ENCODE data around the gene DCAF8L2.

DNA sequence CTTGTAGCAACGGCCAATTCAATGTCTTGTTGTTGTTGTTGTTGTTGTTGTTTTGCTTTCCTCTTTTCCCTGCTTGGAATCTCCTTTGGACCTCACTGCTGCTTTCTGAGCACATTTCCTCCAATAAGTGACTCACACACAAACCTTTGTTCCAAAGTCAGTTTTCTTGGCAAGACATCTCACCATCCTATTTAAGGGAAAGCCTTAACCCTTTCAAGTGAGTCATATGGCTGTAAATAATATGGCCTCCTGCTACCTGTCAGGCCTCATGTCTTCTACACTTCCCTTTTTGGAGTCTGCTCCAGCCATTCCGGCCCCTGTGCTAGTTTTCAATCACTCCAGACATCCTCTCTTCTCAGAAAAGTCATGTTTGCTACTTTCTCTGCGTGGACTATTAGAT, 138.1 kb downstream of the DCAF8L2 start:
- no peak for TF ChIP-seq POLR2A (IDR thresholded peaks at IDR 0.05; ENCODE audit: low read depth, low read length)
- no peak for TF ChIP-seq POLR2AphosphoS5 (IDR thresholded peaks at IDR 0.05; ENCODE audit: low read depth, low read length)
- TF ChIP-seq TAF1 (IDR thresholded peaks at IDR 0.05; ENCODE audit: borderline replicate concordance, low read depth, low read length): no peak

All from GM12892 (cell line).